Liver (tissue), 9 donors: ENCODE results near the gene PSRC1. TPM values are rescaled to one million over a fixed set of nuclear protein-coding genes. Genes with fewer than 3 reads are reported as not detected.

Experiments
- DNase-seq: peaks from one replicate; pipeline ENCODE4 v3.0.0-alpha.2; 2017; ENCODE audit warnings: low spot score
- H3K27ac ChIP-seq, 2 donors: one replicate each; pipeline ENCODE4 v1.7.0; 2013; ENCODE audit warnings: inconsistent platforms in 2 of 2, low read length in 2 of 2, control low read depth in 1 of 2, low read depth in 1 of 2, mild to moderate bottlenecking in 1 of 2
- H3K27me3 ChIP-seq, 4 donors: one replicate each; pipeline versions ENCODE4 v1.6.1 to v1.7.0; 2013; ENCODE audit warnings: low read length in 3 of 4, inconsistent platforms in 1 of 4, mild to moderate bottlenecking in 1 of 4, moderate library complexity in 1 of 4; ENCODE audit not compliant: control insufficient read depth in 4 of 4, insufficient read depth in 4 of 4
- H3K36me3 ChIP-seq, 4 donors: one replicate each; pipeline versions ENCODE4 v1.6.1 to v1.7.0; 2013; ENCODE audit warnings: low read length in 3 of 4, mild to moderate bottlenecking in 3 of 4, low read depth in 1 of 4, moderate library complexity in 1 of 4; ENCODE audit not compliant: control insufficient read depth in 4 of 4, insufficient read depth in 3 of 4
- H3K4me1 ChIP-seq, 4 donors: one replicate each; pipeline versions ENCODE4 v1.6.1 to v1.7.0; 2013; ENCODE audit warnings: low read length in 3 of 4, mild to moderate bottlenecking in 3 of 4, moderate library complexity in 1 of 4; ENCODE audit not compliant: control insufficient read depth in 4 of 4, insufficient read depth in 4 of 4
- H3K4me3 ChIP-seq, 3 donors: one replicate each; pipeline versions ENCODE4 v1.6.1 to v1.7.0; 2013; ENCODE audit warnings: low read length in 3 of 3, control low read depth in 1 of 3, low read depth in 1 of 3, mild to moderate bottlenecking in 1 of 3
- H3K9ac ChIP-seq, 2 donors: one replicate each; pipeline ENCODE4 v1.7.0; 2013; ENCODE audit warnings: low read length in 2 of 2, mild to moderate bottlenecking in 2 of 2, moderate library complexity in 2 of 2, control low read depth in 1 of 2, low read depth in 1 of 2
- H3K9me3 ChIP-seq, 4 donors: one replicate each; pipeline versions ENCODE4 v1.6.1 to v1.7.0; 2013; ENCODE audit warnings: low read length in 3 of 4; ENCODE audit not compliant: control insufficient read depth in 4 of 4
- EGR1 ChIP-seq, 2 donors: IDR thresholded peaks; 2 replicates each; pipeline ENCODE4 v1.6.1; 2016 to 2018; ENCODE audit warnings: antibody characterized with exemption in 2 of 2, low read depth in 2 of 2
- FOXA1 ChIP-seq: IDR thresholded peaks from 2 replicates; pipeline ENCODE4 v1.6.1; 2016; ENCODE audit warnings: antibody characterized with exemption
- FOXA2 ChIP-seq: IDR thresholded peaks from 2 replicates; pipeline ENCODE4 v1.6.1; 2016; ENCODE audit warnings: antibody characterized with exemption
- GABPA ChIP-seq, 2 donors: IDR thresholded peaks in 1 of 2; conservative IDR thresholded peaks in 1 of 2; 2 replicates each; pipeline ENCODE4 v1.6.1; 2016; ENCODE audit warnings: antibody characterized with exemption in 2 of 2, mild to moderate bottlenecking in 1 of 2, moderate library complexity in 1 of 2
- HNF4A ChIP-seq, 2 donors: conservative IDR thresholded peaks; 2 replicates each; pipeline ENCODE4 v1.6.1; 2016; ENCODE audit warnings: antibody characterized with exemption in 2 of 2, mild to moderate bottlenecking in 2 of 2
- HNF4G ChIP-seq: IDR thresholded peaks from 2 replicates; pipeline ENCODE4 v1.6.1; 2016; ENCODE audit warnings: antibody characterized with exemption
- JUND ChIP-seq, 2 donors: IDR thresholded peaks; 2 replicates each; pipeline ENCODE4 v1.6.1; 2016; ENCODE audit warnings: antibody characterized with exemption in 2 of 2
- NR2F2 ChIP-seq: IDR thresholded peaks from 2 replicates; pipeline ENCODE4 v1.6.1; 2016; ENCODE audit warnings: antibody characterized with exemption
- RAD21 ChIP-seq, 2 donors: IDR thresholded peaks; 2 replicates each; pipeline ENCODE4 v1.6.1; 2016; ENCODE audit warnings: antibody characterized with exemption in 2 of 2, mild to moderate bottlenecking in 2 of 2
- RXRA ChIP-seq, 2 donors: IDR thresholded peaks; 2 replicates each; pipeline ENCODE4 v1.6.1; 2017 to 2018; ENCODE audit warnings: antibody characterized with exemption in 2 of 2, mild to moderate bottlenecking in 1 of 2
- SP1 ChIP-seq: IDR thresholded peaks from 2 replicates; pipeline ENCODE4 v1.6.1; 2018; ENCODE audit warnings: antibody characterized with exemption, mild to moderate bottlenecking
- TAF1 ChIP-seq: conservative IDR thresholded peaks from 2 replicates; pipeline ENCODE4 v1.6.1; 2016; ENCODE audit warnings: antibody characterized with exemption, mild to moderate bottlenecking
- YY1 ChIP-seq: IDR thresholded peaks from 2 replicates; pipeline ENCODE4 v1.6.1; 2016; ENCODE audit warnings: antibody characterized with exemption, mild to moderate bottlenecking
- WGBS: extraction: QIAGEN DNeasy Blood & Tissue Kit; methylation state at CpG from one replicate; pipeline ENCODE4 v1.1.7; 2013; 5-methylcytosine and 5-hydroxymethylcytosine counted together
- polyA plus RNA-seq, 2 donors: library from polyadenylated mRNA; stranded (reverse) in 1 of 2; unstranded in 1 of 2; fragments of 200-250 nt in 1 of 2; fragments of >200 nt in 1 of 2; fragmentation: Nextera tagmentation in 1 of 2; extraction: Ambion mirVana in 1 of 2; gene quantifications; one replicate each; pipeline versions ENCODE4 v1.2.1 to v1.2.3, GENCODE V29; 2013 to 2015
- total RNA-seq, 2 donors: library from RNA; depleted of rRNA; stranded (reverse); fragments of >200 nt; gene quantifications; one replicate each; pipeline ENCODE4 v1.2.3, GENCODE V29; 2014
- TF ChIP-seq, protein P1 (sequence below): fragments of 150-350 bp; IDR thresholded peaks from 2 replicates; pipeline ENCODE4 v1.5.1; 2017; ENCODE audit warnings: improper control_type of control experiment, low read depth, low read length; ENCODE audit not compliant: missing input control
- TF ChIP-seq, protein P2 (sequence below): IDR thresholded peaks from 2 replicates; pipeline ENCODE4 v1.6.1; 2016; ENCODE audit warnings: antibody characterized with exemption
- TF ChIP-seq, protein P3 (sequence below): IDR thresholded peaks from 2 replicates; pipeline ENCODE4 v1.6.1; 2016; ENCODE audit warnings: antibody characterized with exemption, mild to moderate bottlenecking
- TF ChIP-seq, protein P4 (sequence below): IDR thresholded peaks from 2 replicates; pipeline ENCODE4 v1.6.1; 2016; ENCODE audit warnings: antibody characterized with exemption
- TF ChIP-seq, protein P5 (sequence below): IDR thresholded peaks from 2 replicates; pipeline ENCODE4 v1.6.1; 2016; ENCODE audit warnings: antibody characterized with exemption
- donor health status: healthy.
- donor health status: healthy.
- donor health status: healthy.
- donor health status: healthy.
- donor health status: healthy.

The PSRC1 gene
- total and polyA plus RNA-seq, 4 donors = 0.25 to 2.6 (median 1.1) TPM

DNA sequence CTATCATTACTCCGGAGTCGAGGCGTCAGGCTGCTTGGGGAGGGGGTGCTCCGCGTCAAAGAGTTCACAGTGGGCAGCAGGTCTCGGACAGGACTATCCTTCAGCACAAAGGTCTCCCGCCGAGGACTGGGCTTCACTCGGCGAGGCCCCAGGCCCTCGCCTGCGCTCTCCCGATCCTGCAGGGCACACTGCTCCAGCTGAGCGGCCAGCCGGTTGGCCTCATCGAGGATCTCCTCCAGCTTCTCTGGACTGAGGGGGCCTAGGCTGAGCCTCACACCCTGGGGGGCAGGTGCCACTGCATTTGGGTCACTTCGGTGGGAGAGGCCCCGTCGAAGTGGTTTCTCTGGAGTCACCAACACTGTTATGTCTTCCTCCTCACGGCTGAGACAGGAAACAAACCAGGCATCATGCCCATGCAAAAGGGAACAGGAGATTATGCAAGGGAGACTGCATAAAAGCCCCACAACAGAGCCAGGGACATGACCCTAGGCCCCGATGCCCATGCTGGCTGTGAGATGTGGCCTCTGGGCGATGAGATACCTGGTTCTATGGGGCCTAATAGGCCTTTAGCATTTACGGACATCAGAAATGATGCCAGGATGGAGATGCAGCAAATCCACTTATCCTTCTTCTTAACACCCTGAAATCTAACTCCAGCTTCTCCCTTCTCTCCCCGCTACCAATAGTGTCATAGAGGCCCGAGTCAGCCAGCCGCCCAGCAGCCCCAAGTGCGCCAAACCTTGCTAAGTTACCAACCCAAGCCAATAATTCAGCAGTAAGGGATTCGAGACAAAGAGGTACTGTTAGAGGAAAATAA is 1.1 kb downstream of the PSRC1 start:
- DNase-seq = no peak
- Histone ChIP-seq H3K36me3 (no peaks in the 10 kb centered on the region), H3K9me3 (no peaks in the 10 kb centered on the region), H3K4me3 (no peak overlapping the region), H3K27me3 (no peaks in the 10 kb centered on the region), H3K9ac (no peak overlapping the region), H3K4me1 (peaks cover 3 to 33% (median 23%) of the 10 kb centered on the region in 4 donors), H3K27ac (no peak overlapping the region)
- WGBS = 78% methylated on average over 28 of the region's 28 CpGs
- TF ChIP-seq, protein P1, sequence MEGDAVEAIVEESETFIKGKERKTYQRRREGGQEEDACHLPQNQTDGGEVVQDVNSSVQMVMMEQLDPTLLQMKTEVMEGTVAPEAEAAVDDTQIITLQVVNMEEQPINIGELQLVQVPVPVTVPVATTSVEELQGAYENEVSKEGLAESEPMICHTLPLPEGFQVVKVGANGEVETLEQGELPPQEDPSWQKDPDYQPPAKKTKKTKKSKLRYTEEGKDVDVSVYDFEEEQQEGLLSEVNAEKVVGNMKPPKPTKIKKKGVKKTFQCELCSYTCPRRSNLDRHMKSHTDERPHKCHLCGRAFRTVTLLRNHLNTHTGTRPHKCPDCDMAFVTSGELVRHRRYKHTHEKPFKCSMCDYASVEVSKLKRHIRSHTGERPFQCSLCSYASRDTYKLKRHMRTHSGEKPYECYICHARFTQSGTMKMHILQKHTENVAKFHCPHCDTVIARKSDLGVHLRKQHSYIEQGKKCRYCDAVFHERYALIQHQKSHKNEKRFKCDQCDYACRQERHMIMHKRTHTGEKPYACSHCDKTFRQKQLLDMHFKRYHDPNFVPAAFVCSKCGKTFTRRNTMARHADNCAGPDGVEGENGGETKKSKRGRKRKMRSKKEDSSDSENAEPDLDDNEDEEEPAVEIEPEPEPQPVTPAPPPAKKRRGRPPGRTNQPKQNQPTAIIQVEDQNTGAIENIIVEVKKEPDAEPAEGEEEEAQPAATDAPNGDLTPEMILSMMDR = no peak
- no peak for TF ChIP-seq GABPA (IDR thresholded peaks at IDR 0.05 in 1 of 2, conservative IDR thresholded peaks at IDR 0.05 in 1 of 2)
- no peak for TF ChIP-seq SP1
- TF ChIP-seq, protein P2, sequence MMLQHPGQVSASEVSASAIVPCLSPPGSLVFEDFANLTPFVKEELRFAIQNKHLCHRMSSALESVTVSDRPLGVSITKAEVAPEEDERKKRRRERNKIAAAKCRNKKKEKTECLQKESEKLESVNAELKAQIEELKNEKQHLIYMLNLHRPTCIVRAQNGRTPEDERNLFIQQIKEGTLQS = no peak
- no peak for TF ChIP-seq RXRA (IDR thresholded peaks at IDR 0.05)
- TF ChIP-seq, protein P3, sequence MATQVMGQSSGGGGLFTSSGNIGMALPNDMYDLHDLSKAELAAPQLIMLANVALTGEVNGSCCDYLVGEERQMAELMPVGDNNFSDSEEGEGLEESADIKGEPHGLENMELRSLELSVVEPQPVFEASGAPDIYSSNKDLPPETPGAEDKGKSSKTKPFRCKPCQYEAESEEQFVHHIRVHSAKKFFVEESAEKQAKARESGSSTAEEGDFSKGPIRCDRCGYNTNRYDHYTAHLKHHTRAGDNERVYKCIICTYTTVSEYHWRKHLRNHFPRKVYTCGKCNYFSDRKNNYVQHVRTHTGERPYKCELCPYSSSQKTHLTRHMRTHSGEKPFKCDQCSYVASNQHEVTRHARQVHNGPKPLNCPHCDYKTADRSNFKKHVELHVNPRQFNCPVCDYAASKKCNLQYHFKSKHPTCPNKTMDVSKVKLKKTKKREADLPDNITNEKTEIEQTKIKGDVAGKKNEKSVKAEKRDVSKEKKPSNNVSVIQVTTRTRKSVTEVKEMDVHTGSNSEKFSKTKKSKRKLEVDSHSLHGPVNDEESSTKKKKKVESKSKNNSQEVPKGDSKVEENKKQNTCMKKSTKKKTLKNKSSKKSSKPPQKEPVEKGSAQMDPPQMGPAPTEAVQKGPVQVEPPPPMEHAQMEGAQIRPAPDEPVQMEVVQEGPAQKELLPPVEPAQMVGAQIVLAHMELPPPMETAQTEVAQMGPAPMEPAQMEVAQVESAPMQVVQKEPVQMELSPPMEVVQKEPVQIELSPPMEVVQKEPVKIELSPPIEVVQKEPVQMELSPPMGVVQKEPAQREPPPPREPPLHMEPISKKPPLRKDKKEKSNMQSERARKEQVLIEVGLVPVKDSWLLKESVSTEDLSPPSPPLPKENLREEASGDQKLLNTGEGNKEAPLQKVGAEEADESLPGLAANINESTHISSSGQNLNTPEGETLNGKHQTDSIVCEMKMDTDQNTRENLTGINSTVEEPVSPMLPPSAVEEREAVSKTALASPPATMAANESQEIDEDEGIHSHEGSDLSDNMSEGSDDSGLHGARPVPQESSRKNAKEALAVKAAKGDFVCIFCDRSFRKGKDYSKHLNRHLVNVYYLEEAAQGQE = no peak
- TF ChIP-seq YY1 = no peak
- no peak for TF ChIP-seq FOXA1
- TF ChIP-seq EGR1 (IDR thresholded peaks at IDR 0.05; ENCODE audit: low read depth in 2 of 2) = no peak
- TF ChIP-seq HNF4A (conservative IDR thresholded peaks at IDR 0.05) = no peak
- TF ChIP-seq JUND (IDR thresholded peaks at IDR 0.05) = no peak
- TF ChIP-seq FOXA2 = no peak
- no peak for TF ChIP-seq HNF4G
- TF ChIP-seq, protein P4, sequence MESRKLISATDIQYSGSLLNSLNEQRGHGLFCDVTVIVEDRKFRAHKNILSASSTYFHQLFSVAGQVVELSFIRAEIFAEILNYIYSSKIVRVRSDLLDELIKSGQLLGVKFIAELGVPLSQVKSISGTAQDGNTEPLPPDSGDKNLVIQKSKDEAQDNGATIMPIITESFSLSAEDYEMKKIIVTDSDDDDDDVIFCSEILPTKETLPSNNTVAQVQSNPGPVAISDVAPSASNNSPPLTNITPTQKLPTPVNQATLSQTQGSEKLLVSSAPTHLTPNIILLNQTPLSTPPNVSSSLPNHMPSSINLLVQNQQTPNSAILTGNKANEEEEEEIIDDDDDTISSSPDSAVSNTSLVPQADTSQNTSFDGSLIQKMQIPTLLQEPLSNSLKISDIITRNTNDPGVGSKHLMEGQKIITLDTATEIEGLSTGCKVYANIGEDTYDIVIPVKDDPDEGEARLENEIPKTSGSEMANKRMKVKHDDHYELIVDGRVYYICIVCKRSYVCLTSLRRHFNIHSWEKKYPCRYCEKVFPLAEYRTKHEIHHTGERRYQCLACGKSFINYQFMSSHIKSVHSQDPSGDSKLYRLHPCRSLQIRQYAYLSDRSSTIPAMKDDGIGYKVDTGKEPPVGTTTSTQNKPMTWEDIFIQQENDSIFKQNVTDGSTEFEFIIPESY = no peak
- TF ChIP-seq, protein P5, sequence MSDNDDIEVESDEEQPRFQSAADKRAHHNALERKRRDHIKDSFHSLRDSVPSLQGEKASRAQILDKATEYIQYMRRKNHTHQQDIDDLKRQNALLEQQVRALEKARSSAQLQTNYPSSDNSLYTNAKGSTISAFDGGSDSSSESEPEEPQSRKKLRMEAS = no peak
- no peak for TF ChIP-seq RAD21 (IDR thresholded peaks at IDR 0.05)
- no peak for TF ChIP-seq NR2F2
- no peak for TF ChIP-seq TAF1
